Measurements from ENCODE around the gene SERTAD2.

- no peak for TF ChIP-seq CTCF (IDR thresholded peaks at IDR 0.05)
- no peak for TF ChIP-seq POLR2A (IDR thresholded peaks at IDR 0.05)
Observed at GRCh38 chr2:64688909-64689308, 35.2 kb upstream of the SERTAD2 start.
